ENCODE measurements around the gene FRY.

FRY gene

GRCh38 chr13:32200741-32201140, 169.2 kb downstream of the FRY start:
- no peak for DNase-seq (ENCODE audit: low spot score)
- in situ Hi-C loops (cut with MboI; ENCODE audit: low pct_unique_long_range_greater_than_20kb, low sequenced_read_pairs, unreplicated experiment) = no loop called here

GRCh38 chr13:32201809-32202208, 170.2 kb downstream of the FRY start:
- no peak for DNase-seq (ENCODE audit: low spot score)
- in situ Hi-C loops (cut with MboI; ENCODE audit: low pct_unique_long_range_greater_than_20kb, low sequenced_read_pairs, unreplicated experiment) = no loop called here
- TF ChIP-seq CTCF (IDR thresholded peaks at IDR 0.05; ENCODE audit: extremely low read depth, insufficient read depth, missing control alignments) = no peak

More at GRCh38 chr13:32200741-32201140, 169.2 kb downstream of the FRY start:
- no peak for TF ChIP-seq CTCF (IDR thresholded peaks at IDR 0.05; ENCODE audit: extremely low read depth, insufficient read depth, missing control alignments)

- no peak for DNase-seq (ENCODE audit: low spot score)
- in situ Hi-C loops (cut with MboI; ENCODE audit: low pct_unique_long_range_greater_than_20kb, low sequenced_read_pairs, unreplicated experiment) = no loop called here
- TF ChIP-seq CTCF (IDR thresholded peaks at IDR 0.05; ENCODE audit: extremely low read depth, insufficient read depth, missing control alignments) = no peak
These were observed 170.7 kb downstream of the FRY start for GRCh38 chr13:32202268-32202667.

DNA sequence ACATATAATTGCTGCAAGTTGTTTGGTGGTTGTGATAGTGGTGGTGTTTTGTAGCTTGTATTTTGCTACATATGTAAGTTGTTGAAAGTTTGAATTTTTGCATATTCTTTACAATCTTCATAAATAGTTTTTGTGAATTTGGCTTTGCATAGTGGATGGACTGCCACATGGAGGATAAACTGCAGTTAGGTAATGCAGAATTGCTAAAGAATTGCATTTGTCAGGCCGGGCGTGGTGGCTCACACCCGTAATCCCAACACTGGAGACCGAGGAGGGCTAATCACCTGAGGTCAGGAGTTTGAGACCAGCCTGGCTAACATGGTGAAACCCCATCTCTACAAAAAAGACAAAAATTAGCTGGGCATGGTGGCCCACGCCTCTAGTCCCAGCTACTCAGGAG, 171.6 kb downstream of the FRY start:
- no peak for DNase-seq (ENCODE audit: low spot score)
- no peak for TF ChIP-seq CTCF (IDR thresholded peaks at IDR 0.05; ENCODE audit: extremely low read depth, insufficient read depth, missing control alignments)
- in situ Hi-C loops (cut with MboI; ENCODE audit: low pct_unique_long_range_greater_than_20kb, low sequenced_read_pairs, unreplicated experiment) = no loop called here

GRCh38 chr13:32203736-32204135, 172.2 kb downstream of the FRY start:
- TF ChIP-seq CTCF (IDR thresholded peaks at IDR 0.05; ENCODE audit: extremely low read depth, insufficient read depth, missing control alignments) = no peak
- no peak for DNase-seq (ENCODE audit: low spot score)

DNA sequence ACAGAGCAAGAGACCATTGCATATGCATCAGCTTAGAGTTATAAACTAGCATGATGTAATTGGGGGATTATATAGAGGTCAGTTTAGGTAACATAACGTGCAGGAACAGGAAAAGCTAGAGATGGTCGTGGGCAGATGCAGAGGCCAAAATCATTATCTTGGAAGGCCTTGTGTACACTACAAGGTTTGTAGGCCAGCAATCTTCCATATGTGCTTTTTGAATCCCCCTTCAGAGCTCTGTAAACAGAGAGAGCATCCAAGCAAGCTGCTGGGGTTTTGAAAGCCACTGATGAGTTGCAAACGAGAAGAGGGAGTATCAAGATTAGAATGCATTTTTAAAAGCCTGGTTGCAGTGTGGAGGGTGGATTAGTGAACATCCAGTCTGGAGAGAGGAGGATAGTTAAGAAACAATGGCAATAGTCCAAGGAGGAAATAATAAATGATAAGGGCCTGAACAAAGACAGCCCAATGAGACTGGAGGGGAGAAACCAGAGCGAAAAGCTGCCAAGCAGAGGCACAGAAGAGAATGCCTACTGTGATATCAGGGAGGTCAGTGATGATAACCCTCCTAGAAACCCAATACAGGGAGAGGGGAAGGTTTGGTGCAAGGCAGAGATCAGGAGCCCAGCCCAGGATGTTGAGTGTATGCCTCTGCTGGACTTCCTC, 174.0 kb downstream of the FRY start:
- no peak for TF ChIP-seq CTCF (IDR thresholded peaks at IDR 0.05; ENCODE audit: extremely low read depth, insufficient read depth, missing control alignments)
- in situ Hi-C loops (cut with MboI; ENCODE audit: low pct_unique_long_range_greater_than_20kb, low sequenced_read_pairs, unreplicated experiment) = no loop called here
- DNase-seq (ENCODE audit: low spot score) = no peak

More at GRCh38 chr13:32203736-32204135, 172.2 kb downstream of the FRY start:
- in situ Hi-C loops (cut with MboI; ENCODE audit: low pct_unique_long_range_greater_than_20kb, low sequenced_read_pairs, unreplicated experiment) = no loop called here

All from GM13977 (cell line).